NCI-H1092 (cell line): ENCODE measurements around the gene KLHL33.

Experiments
- DNase-seq: peaks from one replicate; lab custom pipeline; 2025; lab: John Stamatoyannopoulos, UW

Gene KLHL33

GRCh38 chr14:20412876-20413743, 22.9 kb downstream of the KLHL33 start, which contains the start of gene TEP1:
TSS of gene TEP1 (minus strand) at chr14:20413501. CDS start at chr14:20408439, 5,062 bp downstream.
- peak; percentile 56 for DNase-seq

GRCh38 chr14:20412411-20412810, 23.6 kb downstream of the KLHL33 start:
- DNase-seq, result no peak

GRCh38 chr14:20409226-20409625, 26.7 kb downstream of the KLHL33 start:
- no peak for DNase-seq

GRCh38 chr14:20403521-20403920, 32.4 kb downstream of the KLHL33 start:
- no peak for DNase-seq

- no peak for DNase-seq
These were observed 34.9 kb downstream of the KLHL33 start for GRCh38 chr14:20400965-20401593.

GRCh38 chr14:20400589-20400964, 35.4 kb downstream of the KLHL33 start:
- DNase-seq, result no peak

- no peak for DNase-seq
These were observed 38.5 kb downstream of the KLHL33 start for GRCh38 chr14:20397511-20397910.

GRCh38 chr14:20391505-20391904, 44.5 kb downstream of the KLHL33 start:
- no peak for DNase-seq

GRCh38 chr14:20388159-20388558, 47.8 kb downstream of the KLHL33 start:
- no peak for DNase-seq

- no peak for DNase-seq
These were observed 48.4 kb downstream of the KLHL33 start for GRCh38 chr14:20387576-20387975.

GRCh38 chr14:20386276-20386855, 49.6 kb downstream of the KLHL33 start:
- no peak for DNase-seq

GRCh38 chr14:20384886-20385285, 51.1 kb downstream of the KLHL33 start:
- no peak for DNase-seq

- no peak for DNase-seq
These were observed 51.6 kb downstream of the KLHL33 start for GRCh38 chr14:20384321-20384720.

GRCh38 chr14:20383636-20384035, 52.3 kb downstream of the KLHL33 start:
- DNase-seq, result no peak

GRCh38 chr14:20383032-20383431, 52.9 kb downstream of the KLHL33 start:
- no peak for DNase-seq

GRCh38 chr14:20382526-20382925, 53.4 kb downstream of the KLHL33 start:
- DNase-seq, result no peak

- DNase-seq, result no peak
These were observed 54.6 kb downstream of the KLHL33 start for GRCh38 chr14:20381341-20381740.

GRCh38 chr14:20380681-20381080, 55.3 kb downstream of the KLHL33 start:
- no peak for DNase-seq

GRCh38 chr14:20379743-20380142, 56.2 kb downstream of the KLHL33 start:
- DNase-seq, result no peak

- no peak for DNase-seq
These were observed 58.8 kb downstream of the KLHL33 start for GRCh38 chr14:20377171-20377570.

GRCh38 chr14:20376071-20376588, 59.8 kb downstream of the KLHL33 start:
- DNase-seq, result no peak
